Measurements from ENCODE around the gene CD79B. TPM values are rescaled to one million over a fixed set of nuclear protein-coding genes. Genes with fewer than 3 reads are reported as not detected.

Gene CD79B
- total and polyA plus RNA-seq, 9 of the 15 experiments (the other 6 are each of a cell fraction or from before 2014, with no cell fraction given), result 0.15 to 0.62 (median 0.44) TPM; not detected in 2

DNA sequence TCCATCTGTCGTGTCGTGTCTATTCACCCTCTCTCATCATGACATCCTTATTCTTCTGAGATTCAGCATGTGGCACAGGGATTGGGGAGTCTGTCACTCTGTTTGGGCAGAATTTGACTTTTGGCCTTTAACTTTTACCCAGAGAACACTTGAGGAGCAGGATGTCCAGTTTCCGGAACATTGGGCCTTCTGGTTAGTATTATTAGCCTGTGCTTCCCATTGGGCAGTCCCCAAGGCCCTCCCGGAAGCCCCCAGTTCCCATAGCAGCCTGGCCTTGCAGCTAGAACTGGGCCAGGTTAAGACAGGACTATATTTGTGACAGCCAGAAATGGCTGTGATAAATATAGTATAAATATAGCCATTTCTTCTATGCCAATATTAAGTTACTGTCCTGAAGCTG, 31.0 kb upstream of the CD79B start (continued):
- TF ChIP-seq BRCA1 (IDR thresholded peaks at IDR 0.05) (no peak), BRCA1 (CRISPR knock-in tag; IDR thresholded peaks at IDR 0.05) (no peak), PHTF2 (CRISPR knock-in tag; IDR thresholded peaks at IDR 0.05) (no peak)
- TF ChIP-seq, protein P1, sequence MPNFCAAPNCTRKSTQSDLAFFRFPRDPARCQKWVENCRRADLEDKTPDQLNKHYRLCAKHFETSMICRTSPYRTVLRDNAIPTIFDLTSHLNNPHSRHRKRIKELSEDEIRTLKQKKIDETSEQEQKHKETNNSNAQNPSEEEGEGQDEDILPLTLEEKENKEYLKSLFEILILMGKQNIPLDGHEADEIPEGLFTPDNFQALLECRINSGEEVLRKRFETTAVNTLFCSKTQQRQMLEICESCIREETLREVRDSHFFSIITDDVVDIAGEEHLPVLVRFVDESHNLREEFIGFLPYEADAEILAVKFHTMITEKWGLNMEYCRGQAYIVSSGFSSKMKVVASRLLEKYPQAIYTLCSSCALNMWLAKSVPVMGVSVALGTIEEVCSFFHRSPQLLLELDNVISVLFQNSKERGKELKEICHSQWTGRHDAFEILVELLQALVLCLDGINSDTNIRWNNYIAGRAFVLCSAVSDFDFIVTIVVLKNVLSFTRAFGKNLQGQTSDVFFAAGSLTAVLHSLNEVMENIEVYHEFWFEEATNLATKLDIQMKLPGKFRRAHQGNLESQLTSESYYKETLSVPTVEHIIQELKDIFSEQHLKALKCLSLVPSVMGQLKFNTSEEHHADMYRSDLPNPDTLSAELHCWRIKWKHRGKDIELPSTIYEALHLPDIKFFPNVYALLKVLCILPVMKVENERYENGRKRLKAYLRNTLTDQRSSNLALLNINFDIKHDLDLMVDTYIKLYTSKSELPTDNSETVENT (CRISPR knock-in tag; IDR thresholded peaks at IDR 0.05), result no peak

DNA sequence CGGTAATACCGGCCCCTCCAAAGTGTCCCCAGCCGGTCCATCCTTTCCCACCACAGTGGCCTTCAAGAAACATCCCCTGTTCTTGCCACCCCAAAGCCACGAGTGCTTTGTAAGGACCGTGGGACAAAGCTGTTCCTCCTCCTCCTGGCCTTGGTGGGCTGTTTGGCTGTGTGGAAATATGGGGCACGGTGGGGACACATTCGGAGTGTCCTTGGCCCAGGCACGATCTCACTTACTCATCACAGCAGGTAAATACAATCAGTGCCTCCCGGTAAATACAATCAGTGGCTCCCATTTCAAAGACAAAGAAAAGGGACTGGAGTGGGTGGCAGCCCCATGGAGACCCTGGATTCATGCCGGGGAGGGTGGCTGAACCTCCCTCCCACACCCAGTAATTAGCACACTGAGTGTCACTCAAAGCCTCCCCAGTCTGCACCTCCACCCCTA, 30.2 kb upstream of the CD79B start:
- no peaks in the 10 kb centered on the region for H3K9me3 ChIP-seq (replicated peaks; ENCODE audit: control insufficient read depth, insufficient read depth, low read depth, low read length)
- no peaks in the 10 kb centered on the region for H4K20me1 ChIP-seq (replicated peaks; ENCODE audit: control insufficient read depth, insufficient read depth, low read length)
- H3K27ac ChIP-seq (ENCODE audit: extremely low read depth, low read depth, low read length), result no peak overlapping the region
- peak overlapping the region in 1 of 2 experiments; percentile 68; a peak in 1 of 4 replicates for H3K9ac ChIP-seq (ENCODE audit: insufficient read depth in 1 of 2, low read depth in 2 of 2, low read length in 2 of 2)
- intact Hi-C loops (cut with micrococcal nuclease), result no loop called here
- peaks cover 15 to 26% of the 10 kb centered on the region in 2 experiments for H3K4me1 ChIP-seq (replicated peaks in 1 of 2; ENCODE audit: control insufficient read depth in 2 of 2, insufficient read depth in 2 of 2, low read length in 2 of 2)
- H3K36me3 ChIP-seq (ENCODE audit: control insufficient read depth, insufficient read depth, low read length), result no peaks in the 10 kb centered on the region
- ATAC-seq (no peak), DNase-seq (ENCODE audit: extremely low read depth in 1 of 4, low spot score in 3 of 4) (no peak), FAIRE-seq (no peak)
- no peaks in the 10 kb centered on the region for H3K79me2 ChIP-seq (ENCODE audit: control insufficient read depth, insufficient read depth, low read length)
- POLR2A ChIA-PET, result interaction anchor here (1.1 kb wide), 1 partner anchor 35 kb away, joined by 3 read pairs; no protein-coding TSS in a partner anchor
- 35% methylated on average over 10 of the region's 10 CpGs for WGBS (ENCODE audit: insufficient coverage, low coverage, missing lambda C conversion rate)
- no peak overlapping the region for H3K4me3 ChIP-seq
- BruUV-seq (replicated peaks), result no TSS peak
- peaks cover 2% of the 10 kb centered on the region for H3K9me1 ChIP-seq (ENCODE audit: control insufficient read depth, insufficient read depth, low read length)
- H2AFZ ChIP-seq (ENCODE audit: low read depth, low read length), result no peak overlapping the region
- TF ChIP-seq HEY1 (CRISPR knock-in tag; IDR thresholded peaks at IDR 0.05; ENCODE audit: borderline replicate concordance), result no peak
- TF ChIP-seq ZNF143 (CRISPR knock-in tag; IDR thresholded peaks at IDR 0.05), result 0 out of 2 replicates have a peak, but pooled peaks have one; percentile 8
- no peak overlapping the region for H3K4me2 ChIP-seq (ENCODE audit: insufficient read depth, low read length)
- in situ Hi-C loops (cut with MboI), result no loop called here
- peaks cover 0 to 9% of the 10 kb centered on the region in 2 experiments; a peak in 1 of 5 replicates for H3K27me3 ChIP-seq (ENCODE audit: control insufficient read depth in 2 of 2, insufficient read depth in 2 of 2, low read length in 2 of 2)
- CTCF ChIA-PET (ENCODE audit: low intra/inter-chr PET ratio), result no interaction called here
